Measurements from ENCODE around the gene ZNF213.

ZNF213 gene

DNA sequence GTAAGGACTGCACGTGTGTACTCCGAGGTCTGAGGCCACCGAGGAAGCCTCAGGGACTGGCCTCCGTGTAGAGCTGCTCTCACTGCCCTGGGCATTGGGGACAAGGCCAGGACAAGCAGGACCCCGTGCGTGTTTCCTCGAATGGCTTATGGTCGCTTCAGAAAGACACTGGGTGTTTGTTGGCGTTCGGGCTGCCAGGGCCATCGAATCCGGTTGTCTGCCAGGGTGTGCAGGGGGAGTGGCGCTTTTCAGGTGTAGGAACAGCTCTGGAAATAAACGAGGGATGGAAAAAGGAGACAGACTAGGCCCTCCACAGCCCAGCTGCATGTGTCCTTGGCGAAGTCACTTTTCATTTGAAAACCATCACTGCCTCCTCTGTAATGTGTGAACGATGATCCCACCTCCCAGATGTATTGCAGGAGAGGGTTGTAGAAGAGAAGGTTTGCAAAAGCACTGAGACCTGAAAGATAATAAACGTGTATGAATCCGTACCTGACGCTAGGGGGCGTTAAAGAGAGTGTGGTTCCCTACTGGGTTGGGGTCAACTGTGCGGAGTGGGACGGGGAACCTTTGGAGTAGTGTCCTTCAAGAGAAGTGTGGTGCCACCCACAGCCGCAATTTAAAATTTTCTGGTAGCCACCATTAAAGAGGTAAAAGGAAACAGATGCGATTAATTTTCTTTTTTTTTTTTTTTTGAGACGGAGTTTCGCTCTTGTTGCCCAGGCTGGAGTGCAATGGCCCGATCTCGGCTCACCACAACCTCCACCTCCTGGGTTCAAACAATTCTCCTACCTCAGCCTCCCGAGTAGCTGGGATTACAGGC lies 33.6 kb upstream of the ZNF213 start:
- DNase-seq (ENCODE audit: low read depth): no peak

DNA sequence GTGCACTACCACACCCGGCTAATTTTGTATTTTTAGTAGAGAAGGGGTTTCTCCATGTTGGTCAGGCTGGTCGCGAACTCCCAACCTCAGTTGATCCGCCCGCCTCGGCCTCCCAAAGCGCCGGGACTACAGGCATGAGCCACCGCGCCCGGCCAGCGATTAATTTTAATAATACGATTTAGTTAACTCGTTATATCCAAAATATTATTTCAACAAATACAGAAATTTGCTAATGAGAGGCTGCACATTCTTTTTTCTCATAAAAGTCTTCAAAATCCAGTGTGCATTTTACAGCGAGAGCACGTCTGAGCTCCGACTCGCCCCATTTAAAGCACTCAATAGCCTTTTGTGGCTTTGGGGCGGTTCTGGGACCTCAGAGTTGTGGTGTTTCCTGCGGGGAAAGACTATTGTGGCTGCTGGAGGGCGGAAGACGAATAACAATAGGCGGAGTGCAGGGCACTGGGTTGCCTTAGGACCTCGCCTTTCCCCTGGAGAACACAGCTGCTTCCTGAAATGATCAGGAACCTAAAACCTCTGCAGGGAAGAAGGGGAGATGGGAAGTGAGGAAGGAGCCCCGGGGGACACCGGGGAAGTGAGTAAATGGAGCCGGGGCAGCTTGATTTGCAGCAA lies 32.9 kb upstream of the ZNF213 start:
- no peak for DNase-seq (ENCODE audit: low read depth)

DNA sequence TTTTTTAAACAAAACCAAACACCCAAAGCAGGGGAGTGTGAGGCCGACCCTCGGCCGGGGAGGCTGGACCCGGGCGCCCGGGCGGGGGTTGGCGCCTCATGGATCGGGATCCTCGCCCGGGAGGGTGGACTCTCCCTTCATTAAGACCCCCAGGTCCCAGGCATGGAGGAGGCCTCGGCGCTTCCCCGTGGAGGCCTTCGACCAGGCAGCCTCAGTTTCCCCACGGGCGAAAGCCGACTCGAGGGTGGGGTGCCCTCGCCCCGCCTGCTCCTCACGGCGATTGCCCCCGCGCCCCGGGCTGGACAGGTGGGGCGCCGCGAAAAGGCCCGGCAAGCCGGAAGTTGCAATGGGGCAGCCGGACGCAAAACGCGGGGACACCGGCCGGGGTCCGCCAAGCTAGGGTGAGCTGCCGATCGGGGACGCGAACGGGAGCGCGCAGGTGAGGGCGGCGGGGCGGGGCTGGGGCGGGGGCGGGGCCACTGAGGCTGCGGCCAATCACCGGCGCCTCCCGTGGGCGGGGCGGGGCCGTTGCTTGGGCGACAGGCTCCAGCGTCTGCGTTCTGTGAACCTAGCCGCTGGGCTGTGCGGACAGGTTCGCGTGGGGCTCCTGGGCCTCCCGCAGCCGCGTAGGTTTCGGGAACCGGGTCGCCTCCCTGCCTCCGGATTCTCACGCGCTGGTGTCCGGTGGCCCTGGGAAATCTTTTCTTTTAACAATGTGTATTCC lies 28.5 kb upstream of the ZNF213 start:
- DNase-seq (ENCODE audit: low read depth): peak; percentile 88

DNA sequence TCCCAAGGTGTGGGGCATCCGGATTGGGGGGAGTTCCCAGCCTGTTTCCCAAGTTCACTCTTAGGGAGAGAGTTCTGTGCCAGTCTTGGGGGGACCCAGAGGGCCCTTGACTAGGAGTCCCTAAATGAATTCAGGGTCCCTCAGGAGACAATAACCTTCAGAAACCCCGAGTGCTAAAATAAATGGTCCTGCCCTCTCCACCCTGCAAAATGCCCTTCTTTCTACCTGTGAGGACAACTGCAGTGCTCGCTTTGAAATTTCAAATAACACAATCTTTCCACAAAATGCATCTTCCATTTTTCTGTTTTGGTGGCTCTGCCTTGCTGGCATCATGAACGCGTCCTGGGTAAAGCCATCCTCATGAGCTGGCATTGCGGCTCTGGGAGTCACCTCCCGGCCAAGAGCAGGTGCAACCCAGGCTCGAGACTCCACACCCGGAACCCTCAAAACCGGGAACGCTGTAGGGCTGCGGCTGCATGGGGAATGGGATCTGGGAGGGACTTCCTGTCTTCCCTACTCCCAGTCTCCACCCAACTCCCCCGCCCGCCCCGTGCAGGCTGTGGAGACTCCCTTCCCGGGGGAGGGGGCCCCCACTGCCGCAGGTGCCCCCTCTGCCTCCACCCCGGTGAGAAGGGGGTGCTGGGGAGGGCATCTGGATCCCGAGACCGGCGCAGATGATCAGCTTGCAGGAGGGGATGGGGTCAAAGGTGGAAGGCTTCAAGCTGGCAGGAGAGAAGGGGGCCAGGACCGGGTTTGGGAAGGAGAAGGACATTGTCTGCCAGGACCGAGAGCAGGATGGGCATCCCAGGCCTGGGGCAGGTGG lies 22.6 kb upstream of the ZNF213 start, which contains the start of gene ZNF205:
TSS of gene ZNF205 (plus strand) at position 529 of the 823 bp plus-strand sequence. CDS start 845 bp downstream, outside the sequence.
- no peak for DNase-seq (ENCODE audit: low read depth)

DNA sequence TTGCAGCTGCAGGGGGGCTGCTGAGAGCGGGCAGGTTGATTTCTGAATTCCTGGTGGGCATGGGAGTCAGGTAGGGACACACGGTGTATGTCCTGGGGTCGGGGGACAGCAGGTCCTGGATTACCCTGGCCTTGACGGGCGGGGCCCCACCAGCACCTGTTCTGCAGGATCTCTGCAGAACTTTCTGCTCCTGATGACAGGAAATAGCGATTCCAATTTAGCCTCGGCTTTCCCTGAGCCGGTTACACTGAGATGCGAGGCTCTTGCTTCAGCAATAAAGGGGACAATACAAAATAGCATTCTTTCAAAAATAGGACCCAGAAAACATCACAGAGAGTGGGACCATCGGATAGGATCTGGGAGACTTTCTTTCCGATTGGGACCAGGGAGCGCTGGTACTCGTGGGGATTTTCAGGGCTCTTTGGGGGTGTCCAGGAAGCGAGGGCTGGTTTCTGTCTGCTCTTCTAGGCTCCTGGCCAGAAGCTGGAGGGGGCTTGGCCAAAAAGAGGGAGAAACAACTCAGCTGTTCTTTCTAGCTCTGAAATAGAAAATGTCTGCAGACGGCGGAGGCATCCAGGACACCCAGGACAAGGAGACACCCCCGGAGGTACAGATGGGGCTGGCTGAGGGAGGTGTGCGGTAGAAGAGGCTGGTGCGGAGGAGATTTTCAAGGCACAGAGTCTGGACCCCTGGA lies 21.8 kb upstream of the ZNF213 start:
- DNase-seq (ENCODE audit: low read depth): no peak

DNA sequence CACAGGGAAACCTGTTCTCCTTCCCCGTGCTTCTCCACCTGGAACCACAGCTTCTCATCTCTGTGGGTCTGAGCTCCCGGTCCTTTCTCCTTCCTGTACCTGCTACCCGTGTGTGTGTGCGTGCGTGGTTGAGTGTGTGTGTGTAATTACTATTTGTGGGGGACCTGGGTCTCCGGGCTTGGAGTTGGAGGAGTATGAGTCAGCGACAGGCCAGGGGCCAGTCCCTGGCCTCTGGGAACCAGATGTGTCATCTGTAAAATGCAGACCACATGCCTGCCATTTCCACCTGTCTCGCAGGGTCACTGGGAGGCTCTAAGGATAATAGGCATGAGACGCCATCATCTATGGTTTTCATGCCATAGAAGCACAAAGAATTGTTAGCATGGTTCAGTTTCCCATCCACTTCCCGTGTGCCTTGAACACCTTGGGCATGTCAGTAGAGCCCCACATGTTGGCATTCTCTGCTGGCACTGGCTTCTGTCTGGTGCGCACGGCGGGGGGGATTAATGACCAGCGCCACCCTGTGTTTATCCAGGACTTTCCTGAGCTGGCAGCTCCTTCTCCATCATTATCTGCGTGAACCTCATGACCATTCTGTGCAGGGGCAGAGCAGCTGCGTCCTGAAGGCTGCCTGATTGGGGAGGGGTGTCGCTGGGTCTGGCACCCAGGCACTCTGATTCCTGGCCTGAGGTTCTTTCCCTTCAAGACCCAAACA lies 20.9 kb upstream of the ZNF213 start:
- DNase-seq (ENCODE audit: low read depth): no peak

DNA sequence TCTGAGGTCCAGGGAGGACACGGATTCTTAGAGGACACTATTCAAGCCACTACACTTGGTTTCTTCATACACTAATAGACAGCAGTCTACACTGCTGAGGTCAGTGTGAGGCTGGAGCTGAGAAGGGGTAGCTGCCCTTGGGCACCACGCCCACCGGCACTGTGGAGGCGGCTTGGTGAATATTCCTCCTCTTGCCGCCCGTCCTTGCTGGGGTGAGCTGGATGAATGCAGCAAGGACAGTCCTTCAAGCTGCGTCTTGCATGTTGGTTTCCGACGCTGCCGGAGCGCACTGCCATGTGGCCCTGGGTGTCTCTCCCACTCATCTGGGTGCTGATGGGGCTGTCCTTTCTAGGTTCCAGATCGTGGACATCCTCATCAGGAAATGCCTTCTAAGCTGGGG lies 19.8 kb upstream of the ZNF213 start:
- no peak for DNase-seq (ENCODE audit: low read depth)

DNA sequence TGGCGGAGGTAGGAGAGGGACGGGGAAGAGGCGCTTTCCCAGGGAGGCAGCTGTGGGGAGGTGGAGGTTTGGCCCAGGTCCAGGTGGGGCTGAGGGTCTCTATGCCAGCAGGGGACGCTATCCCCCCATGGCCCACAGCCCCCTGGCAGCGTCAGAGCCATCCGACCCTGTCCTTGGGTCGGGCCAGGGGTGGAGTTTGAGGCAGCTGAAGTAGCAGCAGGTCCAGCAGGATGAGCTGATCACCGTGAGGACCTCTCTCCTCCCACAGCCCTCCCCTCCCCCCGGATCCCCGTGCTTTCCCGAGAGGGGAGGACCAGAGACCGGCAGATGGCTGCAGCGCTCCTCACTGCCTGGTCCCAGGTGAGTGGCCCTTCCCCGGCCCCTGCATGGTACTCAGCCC lies 19.3 kb upstream of the ZNF213 start:
- no peak for DNase-seq (ENCODE audit: low read depth)

DNA sequence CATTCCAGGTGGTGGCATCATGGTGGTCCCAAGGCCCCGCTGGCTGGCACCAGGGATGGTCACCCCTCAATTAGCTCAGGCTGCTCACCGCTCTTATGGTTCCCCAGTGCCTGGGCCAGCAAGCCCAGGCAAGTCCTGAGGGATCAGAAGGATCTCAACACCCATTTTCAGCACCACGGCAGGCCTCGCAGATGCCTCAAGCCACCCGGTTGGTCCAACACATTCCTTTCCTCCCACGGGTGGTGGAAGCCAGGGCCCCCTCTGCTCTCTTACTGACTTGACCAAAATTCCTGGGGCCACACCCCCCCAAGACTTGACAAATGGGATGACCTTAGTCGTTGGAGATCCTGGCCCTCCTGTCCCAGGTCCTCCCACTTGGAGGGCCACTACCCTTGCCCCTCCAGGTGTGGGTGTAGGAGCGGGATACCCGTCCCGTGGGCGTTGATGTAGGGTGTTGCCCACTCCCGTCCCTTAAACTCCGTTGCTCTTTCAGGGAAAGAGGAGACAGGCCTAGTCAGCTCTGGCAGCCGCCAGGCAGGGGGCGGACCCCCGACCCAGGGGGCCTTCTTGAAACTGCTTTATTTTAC lies 16.5 kb upstream of the ZNF213 start:
- no peak for DNase-seq (ENCODE audit: low read depth)

DNA sequence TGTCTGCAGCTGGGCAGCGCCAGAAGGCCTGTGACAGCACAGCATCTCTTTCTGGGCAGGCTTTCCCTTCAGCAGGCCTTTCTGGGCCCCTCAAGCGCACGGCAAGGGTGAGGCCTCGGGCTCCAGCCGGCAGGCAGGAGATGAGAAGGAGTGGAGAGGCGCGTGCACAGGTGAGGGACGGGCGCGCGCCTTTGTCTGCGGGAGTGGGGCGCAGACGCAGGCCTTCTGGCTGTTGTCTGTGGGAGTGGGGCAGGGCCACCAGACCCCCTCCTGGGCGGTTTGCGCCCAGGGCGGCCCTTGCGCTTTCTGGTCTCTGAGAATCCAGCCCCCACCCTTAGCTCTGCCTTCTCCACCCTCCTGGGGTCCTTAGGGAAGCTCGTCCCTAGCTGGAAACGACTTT lies 16.0 kb upstream of the ZNF213 start:
- DNase-seq (ENCODE audit: low read depth): no peak

DNA sequence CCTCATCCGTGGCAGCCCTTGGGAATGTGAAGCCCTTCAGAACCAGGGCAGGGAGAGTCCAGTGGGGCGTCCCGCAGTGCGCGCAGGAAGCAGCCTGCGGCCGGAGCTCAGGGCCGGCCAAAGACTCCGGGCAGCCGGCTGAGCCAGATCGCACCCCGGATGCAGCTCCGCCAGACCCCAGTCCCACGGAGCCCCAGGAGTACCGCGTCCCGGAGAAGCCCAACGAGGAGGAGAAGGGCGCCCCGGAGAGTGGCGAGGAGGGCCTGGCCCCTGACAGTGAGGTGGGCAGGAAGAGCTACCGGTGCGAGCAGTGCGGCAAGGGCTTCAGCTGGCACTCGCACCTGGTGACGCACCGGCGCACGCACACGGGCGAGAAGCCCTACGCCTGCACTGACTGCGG lies 15.5 kb upstream of the ZNF213 start:
- DNase-seq (ENCODE audit: low read depth): no peak

DNA sequence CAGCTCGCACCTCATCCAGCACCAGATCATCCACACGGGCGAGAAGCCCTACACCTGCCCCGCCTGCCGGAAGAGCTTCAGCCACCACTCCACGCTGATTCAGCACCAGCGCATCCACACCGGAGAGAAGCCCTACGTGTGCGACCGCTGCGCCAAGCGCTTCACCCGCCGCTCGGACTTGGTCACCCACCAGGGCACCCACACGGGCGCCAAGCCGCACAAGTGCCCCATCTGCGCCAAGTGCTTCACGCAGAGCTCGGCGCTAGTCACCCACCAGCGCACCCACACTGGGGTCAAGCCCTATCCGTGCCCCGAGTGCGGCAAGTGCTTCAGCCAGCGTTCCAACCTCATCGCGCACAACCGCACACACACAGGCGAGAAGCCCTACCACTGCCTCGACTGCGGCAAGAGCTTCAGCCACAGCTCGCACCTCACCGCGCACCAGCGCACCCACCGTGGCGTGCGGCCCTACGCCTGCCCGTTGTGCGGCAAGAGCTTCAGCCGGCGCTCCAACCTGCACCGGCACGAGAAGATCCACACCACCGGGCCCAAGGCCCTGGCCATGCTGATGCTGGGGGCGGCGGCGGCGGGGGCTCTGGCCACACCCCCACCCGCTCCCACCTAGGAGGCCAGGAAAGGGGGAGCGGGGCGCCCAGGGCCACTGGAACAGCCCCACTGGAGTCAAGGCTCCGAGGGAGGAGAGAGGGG lies 15.0 kb upstream of the ZNF213 start:
- no peak for DNase-seq (ENCODE audit: low read depth)

DNA sequence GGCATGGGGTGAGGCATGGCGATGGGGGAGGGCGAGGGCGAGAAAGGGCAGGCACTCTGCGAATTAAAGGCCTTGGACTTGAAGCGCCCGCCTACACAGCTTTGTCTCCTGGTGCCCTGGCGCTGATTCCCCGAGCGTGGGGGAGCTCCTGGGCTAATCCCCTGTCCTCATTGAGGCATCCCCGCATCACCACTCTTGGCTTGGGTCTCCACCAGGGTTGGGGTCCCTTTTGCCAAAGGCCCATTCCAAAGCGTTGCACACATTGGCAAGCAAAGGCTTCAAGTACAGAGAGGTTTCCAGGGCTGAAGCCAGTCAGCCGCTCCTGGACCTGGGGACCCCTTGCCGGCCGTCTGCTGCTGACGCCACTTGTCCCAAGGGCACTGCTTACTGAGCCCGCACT lies 14.4 kb upstream of the ZNF213 start:
- no peak for DNase-seq (ENCODE audit: low read depth)

DNA sequence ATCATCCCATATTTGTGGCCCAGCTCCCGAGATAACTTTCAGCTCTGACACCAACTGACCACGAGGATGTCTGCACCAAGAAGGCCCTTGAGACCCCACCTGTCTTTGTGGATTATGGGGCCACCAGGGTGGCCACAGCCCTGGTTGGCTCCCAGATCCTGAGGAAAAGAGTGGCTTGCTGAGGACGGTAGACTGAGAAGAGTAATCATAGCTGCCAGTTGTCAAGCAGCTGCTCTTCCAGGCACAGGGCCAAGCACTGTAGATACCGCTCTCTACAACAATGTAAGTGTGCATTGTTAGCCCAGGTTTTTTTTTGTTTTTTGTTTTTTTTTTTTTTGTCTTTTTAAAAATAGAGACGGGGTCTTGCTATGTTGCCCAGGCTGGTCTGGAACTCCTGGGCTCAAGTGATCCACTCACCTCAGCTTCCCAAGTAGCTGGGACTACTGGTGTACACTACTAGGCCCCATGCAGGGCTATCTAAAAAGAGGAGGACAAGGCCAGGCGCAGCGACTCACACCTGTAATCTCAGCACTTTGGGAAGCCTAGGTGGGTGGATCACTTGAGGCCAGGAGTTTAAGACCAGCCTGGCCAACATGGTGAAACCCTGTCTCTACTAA lies 12.9 kb upstream of the ZNF213 start:
- DNase-seq (ENCODE audit: low read depth): no peak

DNA sequence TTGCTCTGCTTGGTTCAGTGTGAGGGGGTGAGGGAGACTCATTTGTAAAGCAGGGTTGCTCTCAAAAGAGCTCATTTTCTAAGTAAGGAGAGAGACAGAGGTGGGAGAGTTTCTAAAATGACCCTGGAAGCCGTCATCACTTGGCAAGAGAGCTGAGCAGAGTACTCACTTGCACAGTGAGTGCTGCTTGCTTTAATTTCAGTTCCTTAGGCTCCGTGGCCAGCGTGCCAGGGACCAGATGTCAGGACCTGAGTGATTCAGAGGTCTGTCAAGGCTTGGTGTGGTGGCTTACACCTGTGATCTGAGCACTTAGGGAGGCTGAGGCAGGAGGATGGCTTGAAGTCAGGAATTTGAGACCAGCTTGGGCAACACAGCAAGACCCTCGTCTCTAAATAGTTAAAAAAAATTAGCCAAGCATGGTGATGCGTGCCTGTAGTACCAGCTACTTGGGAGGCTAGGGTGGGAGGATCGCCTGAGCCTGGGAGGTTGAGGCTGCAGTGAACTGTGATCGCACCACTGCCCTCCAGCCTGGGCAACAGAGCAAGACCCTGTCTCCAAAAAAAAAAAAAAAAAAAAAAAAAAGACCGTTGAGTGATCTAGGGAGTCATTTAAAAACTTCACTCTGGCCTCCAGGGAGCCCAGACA lies 11.8 kb upstream of the ZNF213 start:
- DNase-seq (ENCODE audit: low read depth): no peak

DNA sequence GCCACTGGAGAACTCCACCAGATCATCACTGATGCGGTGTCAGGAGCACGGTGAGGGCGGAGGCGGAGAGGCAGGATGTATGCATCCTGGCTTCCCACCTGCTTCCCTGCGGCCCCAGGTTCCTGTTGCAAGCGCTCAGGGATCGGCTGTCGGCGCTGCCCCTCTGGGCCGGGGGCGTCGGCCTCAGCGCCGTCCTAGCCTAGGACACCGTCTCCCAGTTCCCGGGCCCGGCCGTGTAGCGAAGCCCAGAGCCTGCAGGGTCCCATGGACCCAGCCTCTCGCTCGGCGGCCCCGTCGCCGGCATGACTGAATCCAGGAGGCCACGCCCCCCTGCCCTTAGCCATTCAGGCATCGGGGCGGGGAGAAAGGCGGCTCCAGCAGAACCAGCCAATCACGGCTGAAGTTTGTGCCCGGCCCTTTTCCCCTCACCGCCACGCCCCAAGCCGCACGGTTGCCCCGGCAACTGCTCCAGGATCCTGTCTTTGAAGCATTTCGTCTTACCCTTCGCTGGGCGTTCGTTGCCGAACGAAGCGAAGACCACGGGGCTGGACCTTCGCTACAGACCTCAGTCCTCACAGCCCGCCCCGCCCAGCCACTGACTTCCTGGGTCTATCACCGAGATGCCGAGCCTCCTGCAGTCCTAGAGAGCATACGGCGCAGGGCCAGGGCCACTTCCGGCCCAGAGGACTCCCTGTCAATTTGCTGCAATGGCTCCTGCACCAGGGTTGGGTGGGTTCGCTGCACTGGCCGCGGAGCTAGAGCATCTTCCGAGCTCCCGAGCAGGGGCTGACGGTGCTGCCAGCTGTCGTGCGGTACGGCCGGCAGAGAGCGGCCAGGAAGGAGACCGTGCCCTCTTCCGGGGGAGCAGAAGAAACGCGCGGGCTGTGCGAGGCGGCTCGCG lies 10.6 kb upstream of the ZNF213 start:
- peak; percentile 96 for DNase-seq (ENCODE audit: low read depth)

DNA sequence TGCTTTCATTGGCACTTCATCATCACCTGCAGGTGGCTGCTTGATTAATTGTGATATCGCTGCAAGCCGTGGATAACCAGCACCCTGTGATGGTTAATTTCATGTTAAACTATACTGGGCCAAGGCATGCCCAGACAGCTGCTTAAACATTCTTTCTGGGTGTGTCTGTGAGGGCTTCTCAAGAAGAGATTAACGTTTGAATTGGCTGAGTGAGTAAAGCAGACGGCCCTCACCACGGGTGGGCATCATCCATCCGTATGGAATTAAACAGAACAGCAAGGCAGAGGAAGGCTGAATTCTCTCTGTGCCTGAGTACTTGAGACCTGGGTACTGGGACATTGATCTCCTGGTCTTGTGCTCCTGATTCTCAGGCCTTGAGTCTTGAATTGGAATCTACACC lies 7.1 kb upstream of the ZNF213 start:
- DNase-seq (ENCODE audit: low read depth): no peak

All from stimulated activated CD8-positive, alpha-beta memory T cell treated with anti-CD3 and anti-CD28 coated beads, Interleukin-4, amount 100 ng/mL, for 24 hours (primary cell).